Measurements from ENCODE around the gene ARHGEF19.

ARHGEF19 gene

GRCh38 chr1:16178596-16179497 is 33.6 kb downstream of the ARHGEF19 start:
- no peak overlapping the region for H3K4me3 ChIP-seq (ENCODE audit: low read length)
- H3K4me2 ChIP-seq (ENCODE audit: low read length), result no peak overlapping the region
- no peaks in the 10 kb centered on the region for H3K4me1 ChIP-seq (ENCODE audit: control insufficient read depth, low read length)
- no peaks in the 10 kb centered on the region for H3F3A ChIP-seq (ENCODE audit: control insufficient read depth, insufficient read depth)
- no peaks in the 10 kb centered on the region for H3K79me2 ChIP-seq (ENCODE audit: control insufficient read depth, low read length)
- no peak overlapping the region for H3K27ac ChIP-seq (ENCODE audit: low read depth, low read length)
- H3K27me3 ChIP-seq (ENCODE audit: control insufficient read depth, low read length), result peaks cover 5% of the 10 kb centered on the region; the same call in 1 of the 2 replicates
- H3K36me3 ChIP-seq (ENCODE audit: control insufficient read depth, low read length), result no peaks in the 10 kb centered on the region
- no peaks in the 10 kb centered on the region for H4K20me1 ChIP-seq (ENCODE audit: control insufficient read depth, insufficient read depth, low read depth, low read length)
- TF ChIP-seq CTCF (IDR thresholded peaks at IDR 0.05; ENCODE audit: low read depth, low read length, poor library complexity, severe bottlenecking), result no peak
- TF ChIP-seq EZH2phosphoT487 (IDR thresholded peaks at IDR 0.05; ENCODE audit: borderline replicate concordance, low read length), result no peak
- H3K9me2 ChIP-seq (replicated peaks; ENCODE audit: control insufficient read depth, low read length), result no peaks in the 10 kb centered on the region
- H3K9me3 ChIP-seq (ENCODE audit: control insufficient read depth, insufficient read depth, low read length), result no peaks in the 10 kb centered on the region

- Histone ChIP-seq H3K27ac (ENCODE audit: low read depth, low read length) (no peak overlapping the region), H3K4me3 (ENCODE audit: low read length) (no peak overlapping the region), H3F3A (ENCODE audit: control insufficient read depth, insufficient read depth) (no peaks in the 10 kb centered on the region), H3K4me1 (ENCODE audit: control insufficient read depth, low read length) (no peaks in the 10 kb centered on the region), H3K79me2 (ENCODE audit: control insufficient read depth, low read length) (no peaks in the 10 kb centered on the region), H3K9me3 (ENCODE audit: control insufficient read depth, insufficient read depth, low read length) (no peaks in the 10 kb centered on the region), H3K4me2 (ENCODE audit: low read length) (no peak overlapping the region), H4K20me1 (ENCODE audit: control insufficient read depth, insufficient read depth, low read depth, low read length) (no peaks in the 10 kb centered on the region), H3K36me3 (ENCODE audit: control insufficient read depth, low read length) (no peaks in the 10 kb centered on the region), H3K27me3 (ENCODE audit: control insufficient read depth, low read length) (peaks cover 5% of the 10 kb centered on the region; the same call in 1 of the 2 replicates), H3K9me2 (replicated peaks; ENCODE audit: control insufficient read depth, low read length) (no peaks in the 10 kb centered on the region)
- no peak for TF ChIP-seq CTCF (IDR thresholded peaks at IDR 0.05; ENCODE audit: low read depth, low read length, poor library complexity, severe bottlenecking)
These were observed 35.1 kb downstream of the ARHGEF19 start for GRCh38 chr1:16177306-16177705.

DNA sequence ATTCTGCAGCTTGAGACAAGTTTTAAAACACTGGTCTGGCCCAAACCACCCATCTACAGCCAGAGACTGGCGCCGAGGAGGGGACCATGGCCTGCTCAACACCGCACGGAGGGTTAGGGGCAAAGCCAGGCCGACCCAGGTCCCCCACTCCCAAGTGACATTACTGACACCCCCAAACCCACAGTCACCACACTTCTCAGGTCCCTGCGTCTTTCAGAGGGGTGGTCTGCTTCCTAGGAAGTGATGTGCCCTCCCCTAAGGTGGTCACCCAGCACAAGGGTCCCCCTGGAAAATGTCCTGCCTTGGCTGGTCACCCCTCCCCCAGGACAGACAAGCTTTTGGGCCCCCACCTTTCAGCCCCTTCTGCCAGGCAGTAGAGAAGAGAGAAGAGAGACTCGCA is 35.8 kb downstream of the ARHGEF19 start:
- no peaks in the 10 kb centered on the region for H3F3A ChIP-seq (ENCODE audit: control insufficient read depth, insufficient read depth)
- H3K4me2 ChIP-seq (ENCODE audit: low read length), result no peak overlapping the region
- H3K4me3 ChIP-seq (ENCODE audit: low read length), result no peak overlapping the region
- no peaks in the 10 kb centered on the region for H3K36me3 ChIP-seq (ENCODE audit: control insufficient read depth, low read length)
- H3K79me2 ChIP-seq (ENCODE audit: control insufficient read depth, low read length), result no peaks in the 10 kb centered on the region
- peaks cover 5% of the 10 kb centered on the region; the same call in 1 of the 2 replicates for H3K27me3 ChIP-seq (ENCODE audit: control insufficient read depth, low read length)
- no peaks in the 10 kb centered on the region for H3K9me2 ChIP-seq (replicated peaks; ENCODE audit: control insufficient read depth, low read length)
- H4K20me1 ChIP-seq (ENCODE audit: control insufficient read depth, insufficient read depth, low read depth, low read length), result no peaks in the 10 kb centered on the region
- no peak for TF ChIP-seq EZH2phosphoT487 (IDR thresholded peaks at IDR 0.05; ENCODE audit: borderline replicate concordance, low read length)
- no peak for TF ChIP-seq CTCF (IDR thresholded peaks at IDR 0.05; ENCODE audit: low read depth, low read length, poor library complexity, severe bottlenecking)
- no peaks in the 10 kb centered on the region for H3K9me3 ChIP-seq (ENCODE audit: control insufficient read depth, insufficient read depth, low read length)
- H3K4me1 ChIP-seq (ENCODE audit: control insufficient read depth, low read length), result no peaks in the 10 kb centered on the region
- no peak overlapping the region for H3K27ac ChIP-seq (ENCODE audit: low read depth, low read length)

All from DOHH2 (cell line).